OCI-LY3 (cell line): Measurements from ENCODE around the gene SMURF2.

ENCODE experiments used
- H2AFZ ChIP-seq: fragments of 200-600, 300-600 bp; shearing (Covaris generic); 2 replicates; pipeline ENCODE4 v1.6.0; 2014; ENCODE audit warnings: antibody characterized with exemption, low read depth, low read length
- H3K27ac ChIP-seq: fragments of 200-600, 300-600 bp; sonication (generic); 2 replicates; pipeline ENCODE4 v1.5.1; 2014; ENCODE audit warnings: mild to moderate bottlenecking, low read length, moderate library complexity, mixed read lengths
- H3K27me3 ChIP-seq: fragments of 200-600, 300-600 bp; sonication (generic); 2 replicates; pipeline ENCODE4 v1.6.1; 2014; ENCODE audit warnings: low read depth, low read length, mixed read lengths
- H3K36me3 ChIP-seq: fragments of 200-600, 300-600 bp; sonication (generic); replicated peaks from 2 replicates; pipeline ENCODE3; 2014; ENCODE audit warnings: low read depth, low read length, mixed read lengths
- H3K4me1 ChIP-seq: fragments of 300-600, 200-600 bp; sonication (generic); 2 replicates; pipeline ENCODE4 v1.6.1; 2014; ENCODE audit warnings: low read length, mixed read lengths
- H3K4me2 ChIP-seq: fragments of 200-600, 300-600 bp; sonication (generic); 2 replicates; pipeline ENCODE4 v1.6.1; 2014; ENCODE audit warnings: low read length, mixed read lengths
- H3K4me3 ChIP-seq: fragments of 300-600, 200-600 bp; sonication (generic); 2 replicates; pipeline ENCODE4 v1.5.1; 2014; ENCODE audit warnings: antibody characterized with exemption, mild to moderate bottlenecking, low read length, moderate library complexity
- H3K79me2 ChIP-seq: fragments of 300-600, 200-600 bp; shearing (Covaris generic); 2 replicates; pipeline ENCODE4 v1.6.1; 2014; ENCODE audit warnings: mild to moderate bottlenecking, low read length, mixed read lengths
- H3K9ac ChIP-seq: fragments of 300-600, 200-600 bp; shearing (Covaris generic); 2 replicates; pipeline ENCODE4 v1.6.0; 2014; ENCODE audit warnings: mild to moderate bottlenecking, low read length, moderate library complexity
- H3K9me3 ChIP-seq: fragments of 200-600, 300-600 bp; shearing (Covaris generic); 2 replicates; pipeline ENCODE4 v1.6.1; 2014; ENCODE audit warnings: low read length, mixed read lengths; ENCODE audit not compliant: insufficient read depth
- H4K20me1 ChIP-seq: fragments of 200-600, 300-600 bp; sonication (generic); 2 replicates; pipeline ENCODE4 v1.6.1; 2016; ENCODE audit warnings: low read length, mixed read lengths; ENCODE audit not compliant: insufficient read depth
- CTCF ChIP-seq: fragments of 200-600, 300-600 bp; sonication (generic); IDR thresholded peaks from 2 replicates; pipeline ENCODE4 v1.5.1; 2014; ENCODE audit warnings: antibody characterized with exemption, low read length, low read depth
- EZH2phosphoT487 ChIP-seq: fragments of 200-600 bp; shearing (Covaris generic); IDR thresholded peaks from 2 replicates; pipeline ENCODE4 v1.6.1; 2018; ENCODE audit warnings: antibody characterized with exemption, mixed run types, low read depth

The SMURF2 gene

GRCh38 chr17:64506201-64506575 is 155.9 kb downstream of the SMURF2 start, which contains the start of gene DDX5:
DDX5 (minus strand) TSS chr17:64506289; CDS start chr17:64506119, 170 bp downstream.
- H3K79me2 ChIP-seq: peaks cover 82% of the 10 kb centered on the region
- H3K27me3 ChIP-seq: no peaks in the 10 kb centered on the region
- peaks cover 53% of the 10 kb centered on the region for H3K36me3 ChIP-seq
- no peak for TF ChIP-seq CTCF
- no peak for TF ChIP-seq EZH2phosphoT487
- peak within 1 kb of the TSS; percentile 92 for H3K4me2 ChIP-seq
- peak within 1 kb of the TSS; percentile 17 for H2AFZ ChIP-seq
- peaks cover 18% of the 10 kb centered on the region for H3K4me1 ChIP-seq
- no peaks in the 10 kb centered on the region for H3K9me3 ChIP-seq
- peak within 1 kb of the TSS; percentile 80 for H3K27ac ChIP-seq
- H4K20me1 ChIP-seq: peaks cover 26% of the 10 kb centered on the region
- peak within 1 kb of the TSS; percentile 92 for H3K4me3 ChIP-seq
- H3K9ac ChIP-seq: peak within 1 kb of the TSS; percentile 99

GRCh38 chr17:64505340-64506200 is 156.5 kb downstream of the SMURF2 start:
- H3K36me3 ChIP-seq: peaks cover 59% of the 10 kb centered on the region
- peaks cover 26% of the 10 kb centered on the region for H4K20me1 ChIP-seq
- H3K27me3 ChIP-seq: no peaks in the 10 kb centered on the region
- peaks cover 87% of the 10 kb centered on the region for H3K79me2 ChIP-seq
- peak overlapping the region; percentile 99 for H3K9ac ChIP-seq
- H3K9me3 ChIP-seq: no peaks in the 10 kb centered on the region
- no peak for TF ChIP-seq CTCF
- TF ChIP-seq EZH2phosphoT487: no peak
- H3K4me3 ChIP-seq: peak overlapping the region; percentile 92
- H3K27ac ChIP-seq: peak overlapping the region; percentile 80
- no peak overlapping the region for H2AFZ ChIP-seq
- H3K4me1 ChIP-seq: peaks cover 18% of the 10 kb centered on the region
- peak overlapping the region; percentile 81 for H3K4me2 ChIP-seq

- no peaks in the 10 kb centered on the region for H3K9me3 ChIP-seq
- peaks cover 22% of the 10 kb centered on the region for H3K4me1 ChIP-seq
- peak overlapping the region; percentile 92 for H3K4me3 ChIP-seq
- TF ChIP-seq CTCF: no peak
- TF ChIP-seq EZH2phosphoT487: no peak
- H2AFZ ChIP-seq: no peak overlapping the region
- peak overlapping the region; percentile 99 for H3K9ac ChIP-seq
- H4K20me1 ChIP-seq: peaks cover 26% of the 10 kb centered on the region
- H3K27ac ChIP-seq: peak overlapping the region; percentile 80
- H3K27me3 ChIP-seq: no peaks in the 10 kb centered on the region
- peaks cover 62% of the 10 kb centered on the region for H3K36me3 ChIP-seq
- peaks cover 91% of the 10 kb centered on the region for H3K79me2 ChIP-seq
- H3K4me2 ChIP-seq: peak overlapping the region; percentile 81
Observed at GRCh38 chr17:64504769-64505339, 157.3 kb downstream of the SMURF2 start.
